GM19023 (cell line): ENCODE results near the gene BRI3.

Experiments used
- ATAC-seq: cut with Tn5 transposase; IDR thresholded peaks from one replicate; pipeline ENCODE4 v1.9.1; 2021; ENCODE audit warnings: mild to moderate bottlenecking, moderate library complexity; ENCODE audit not compliant: unreplicated experiment

Gene BRI3

GRCh38 chr7:98280791-98281756 is at the start of gene BRI3:
Gene BRI3 (plus strand): TSS chr7:98281686. CDS start chr7:98281796, 110 bp downstream.
- ATAC-seq, result peak; percentile 81

GRCh38 chr7:98232263-98232585 is 49.3 kb upstream of the BRI3 start:
- ATAC-seq, result no peak

DNA sequence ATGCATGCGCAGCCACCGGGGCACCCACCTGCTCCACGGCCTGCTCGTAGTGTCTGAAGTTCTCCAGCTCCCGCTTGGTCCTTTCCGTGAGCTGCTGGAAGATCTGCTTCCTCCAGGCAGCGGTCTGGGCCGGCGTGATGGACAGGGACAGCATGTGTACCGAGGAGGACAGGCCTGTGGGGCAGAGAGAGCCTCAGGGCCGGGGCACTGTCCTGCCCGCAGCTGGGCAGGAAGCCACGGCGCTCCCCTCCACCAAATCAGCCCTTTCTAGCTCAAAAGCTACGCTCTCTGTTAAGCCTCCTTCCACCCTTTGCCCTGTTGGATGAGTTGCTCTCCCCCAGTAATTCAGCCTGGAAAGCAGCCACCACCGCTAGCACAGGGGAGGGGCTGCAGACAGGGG is 48.7 kb upstream of the BRI3 start:
- no peak for ATAC-seq

DNA sequence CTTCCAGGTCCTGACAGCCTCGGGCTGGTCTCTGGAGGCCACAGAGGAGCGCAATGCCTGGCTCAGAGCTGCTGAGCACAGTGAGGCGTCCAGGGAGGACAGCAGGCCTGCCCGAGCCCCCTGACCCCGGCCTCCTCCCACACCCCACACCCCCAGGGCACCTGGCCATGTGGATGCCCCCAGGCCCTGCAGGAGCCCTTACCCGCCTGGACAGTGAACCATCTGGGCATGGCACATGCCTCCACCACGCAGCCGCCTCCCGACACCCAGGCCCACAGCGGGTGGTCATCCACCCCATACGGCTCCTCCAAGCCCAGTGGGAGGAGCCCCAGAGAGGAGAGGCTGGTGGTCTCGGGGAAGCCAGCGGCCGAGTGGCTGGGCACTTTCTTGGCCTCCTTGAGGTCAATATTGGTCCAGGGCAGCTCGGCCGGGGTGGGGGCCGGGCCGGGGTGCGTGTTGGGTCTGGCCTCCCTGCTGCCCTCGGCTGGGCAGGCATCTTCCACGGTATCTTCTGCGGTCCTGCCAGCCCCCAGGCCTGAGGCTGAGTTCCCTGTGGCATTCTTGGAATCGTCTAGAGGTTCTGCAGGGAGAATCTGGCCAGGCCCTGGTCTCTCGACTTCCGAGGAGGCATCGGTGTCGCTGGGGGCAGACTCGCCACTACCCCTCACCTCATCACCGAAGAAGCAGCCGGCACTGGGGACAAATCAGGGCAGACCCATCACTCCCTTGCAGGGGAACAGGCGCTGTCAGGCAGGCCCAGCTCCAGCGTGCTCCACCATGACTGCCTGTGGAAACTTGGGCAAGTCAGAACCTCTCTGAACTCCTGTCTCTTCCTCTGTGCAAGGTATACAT is 48.0 kb upstream of the BRI3 start:
- no peak for ATAC-seq

GRCh38 chr7:98234429-98235147 is 46.9 kb upstream of the BRI3 start:
- no peak for ATAC-seq

DNA sequence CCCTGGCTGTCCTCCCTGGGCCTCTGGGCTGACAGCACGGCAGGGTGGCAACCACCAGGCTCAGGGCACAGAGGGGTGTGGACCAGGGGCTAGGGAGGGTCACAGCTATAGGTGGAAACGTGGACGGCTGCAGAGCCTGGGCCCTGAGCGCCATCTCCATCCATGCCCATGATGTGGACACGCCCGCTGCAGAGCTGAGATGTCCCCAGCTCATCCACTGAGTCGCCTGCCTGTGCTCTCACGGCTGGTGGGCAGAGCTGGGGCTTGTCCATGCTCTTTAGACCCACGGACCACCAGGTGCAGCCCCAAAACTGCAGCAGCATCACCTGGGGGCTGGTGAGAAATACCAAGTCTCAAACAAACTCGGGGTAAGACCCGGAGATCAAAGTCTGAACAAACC is 45.6 kb upstream of the BRI3 start:
- ATAC-seq, result no peak

GRCh38 chr7:98236355-98237185 is 44.9 kb upstream of the BRI3 start:
- ATAC-seq, result no peak

DNA sequence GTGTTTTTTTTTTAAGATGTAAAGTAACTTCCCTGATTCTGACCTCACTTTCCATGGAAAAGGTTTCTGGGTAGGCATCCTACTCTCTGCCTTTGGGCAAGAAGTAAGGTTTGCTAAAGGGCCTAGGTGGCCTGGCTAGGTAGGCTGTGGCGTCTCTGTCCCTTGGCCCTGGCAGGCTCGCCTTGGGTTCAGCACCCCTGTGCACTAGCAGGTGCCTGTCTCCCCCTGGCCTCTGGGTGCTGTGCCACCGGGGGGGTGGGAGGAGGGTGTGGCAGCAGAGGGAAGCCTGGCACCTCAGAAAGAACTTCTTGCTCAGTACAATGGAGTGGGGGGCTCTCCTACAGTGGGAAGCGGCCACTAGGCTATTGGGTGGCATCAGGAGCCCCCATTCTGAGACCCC is 43.4 kb upstream of the BRI3 start:
- ATAC-seq, result no peak

DNA sequence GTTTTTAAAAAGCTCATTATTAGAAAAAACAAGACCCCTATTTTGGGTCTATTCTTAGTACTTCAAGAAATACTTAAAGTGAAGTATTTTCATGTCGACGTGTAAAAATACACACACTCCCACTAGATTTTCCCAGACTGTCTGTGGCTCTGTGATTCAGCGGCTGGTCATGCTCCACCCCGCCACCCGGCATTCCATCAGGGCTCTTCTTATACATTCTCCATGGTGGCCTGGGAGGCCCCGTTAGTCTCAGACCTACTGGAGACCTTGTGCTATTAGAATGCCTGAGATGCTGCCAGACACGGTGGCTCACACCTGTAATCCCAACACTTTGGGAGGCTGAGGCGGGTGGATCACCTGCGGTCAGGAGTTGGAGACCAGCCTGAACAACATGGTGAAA is 42.5 kb upstream of the BRI3 start:
- no peak for ATAC-seq

GRCh38 chr7:98240961-98241673 is 40.4 kb upstream of the BRI3 start:
- no peak for ATAC-seq

- ATAC-seq, result no peak
These were observed 39.7 kb upstream of the BRI3 start for GRCh38 chr7:98241674-98242241.

- no peak for ATAC-seq
These were observed 39.1 kb upstream of the BRI3 start for GRCh38 chr7:98242342-98242741.

DNA sequence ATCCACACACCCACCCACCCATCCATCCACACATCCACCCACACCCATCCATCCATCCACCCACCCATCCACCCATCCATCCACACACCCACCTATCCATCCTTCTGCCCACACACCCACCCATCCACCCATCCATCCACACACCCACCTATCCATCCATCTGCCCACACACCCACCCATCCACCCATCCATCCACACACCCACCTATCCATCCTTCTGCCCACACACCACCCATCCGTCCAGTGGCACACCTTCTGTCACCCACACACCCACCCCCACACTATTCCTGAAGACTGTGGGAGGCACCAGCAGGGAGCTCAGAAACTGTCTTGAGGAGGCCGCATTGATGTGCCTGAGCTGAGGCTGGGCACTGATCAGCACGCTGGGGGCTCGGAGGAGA is 38.6 kb upstream of the BRI3 start:
- ATAC-seq, result no peak

DNA sequence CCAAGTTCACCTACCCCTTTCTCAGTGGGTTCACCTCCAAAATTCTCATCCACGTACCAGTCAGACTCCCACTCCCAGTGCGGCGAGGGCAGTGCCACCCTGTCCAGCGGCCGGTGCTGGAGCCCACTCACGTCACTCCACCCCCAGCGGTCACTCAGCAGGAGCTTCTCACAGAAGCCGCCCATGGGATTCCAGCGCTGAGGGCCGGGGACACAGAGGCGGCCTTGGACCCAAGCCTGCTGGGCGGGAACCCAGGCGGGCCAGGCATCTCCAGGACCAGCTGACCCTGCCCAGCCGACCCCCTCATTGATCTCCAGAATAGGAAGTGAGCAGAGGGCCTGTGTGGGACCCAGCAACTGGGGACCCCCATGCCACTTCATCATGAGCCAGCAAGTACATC is 36.6 kb upstream of the BRI3 start:
- no peak for ATAC-seq

DNA sequence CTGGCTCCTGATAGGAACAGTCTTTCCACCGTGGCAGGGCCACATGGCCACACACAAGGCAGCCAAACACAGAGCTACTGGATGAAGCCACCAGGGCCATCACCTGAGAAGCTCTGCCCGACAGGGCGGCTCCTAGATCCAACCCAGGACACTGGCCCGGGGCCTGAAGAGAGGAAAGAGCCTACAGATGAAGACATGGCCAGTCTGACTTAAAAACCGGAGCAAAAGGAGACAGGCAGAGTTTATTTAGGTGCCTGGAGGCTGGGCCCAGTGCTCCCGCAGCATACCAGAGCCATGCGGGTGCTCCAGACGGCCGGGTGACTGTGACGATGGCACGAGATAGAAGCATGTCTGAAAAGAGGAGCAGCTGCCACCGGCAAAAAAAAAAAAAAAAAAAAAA is 33.3 kb upstream of the BRI3 start:
- no peak for ATAC-seq

- ATAC-seq, result no peak
These were observed 32.4 kb upstream of the BRI3 start for GRCh38 chr7:98249106-98249505.

GRCh38 chr7:98250789-98251188 is 30.7 kb upstream of the BRI3 start:
- no peak for ATAC-seq

- peak; percentile 12 for ATAC-seq
These were observed 30.3 kb upstream of the BRI3 start for GRCh38 chr7:98251231-98251600.

DNA sequence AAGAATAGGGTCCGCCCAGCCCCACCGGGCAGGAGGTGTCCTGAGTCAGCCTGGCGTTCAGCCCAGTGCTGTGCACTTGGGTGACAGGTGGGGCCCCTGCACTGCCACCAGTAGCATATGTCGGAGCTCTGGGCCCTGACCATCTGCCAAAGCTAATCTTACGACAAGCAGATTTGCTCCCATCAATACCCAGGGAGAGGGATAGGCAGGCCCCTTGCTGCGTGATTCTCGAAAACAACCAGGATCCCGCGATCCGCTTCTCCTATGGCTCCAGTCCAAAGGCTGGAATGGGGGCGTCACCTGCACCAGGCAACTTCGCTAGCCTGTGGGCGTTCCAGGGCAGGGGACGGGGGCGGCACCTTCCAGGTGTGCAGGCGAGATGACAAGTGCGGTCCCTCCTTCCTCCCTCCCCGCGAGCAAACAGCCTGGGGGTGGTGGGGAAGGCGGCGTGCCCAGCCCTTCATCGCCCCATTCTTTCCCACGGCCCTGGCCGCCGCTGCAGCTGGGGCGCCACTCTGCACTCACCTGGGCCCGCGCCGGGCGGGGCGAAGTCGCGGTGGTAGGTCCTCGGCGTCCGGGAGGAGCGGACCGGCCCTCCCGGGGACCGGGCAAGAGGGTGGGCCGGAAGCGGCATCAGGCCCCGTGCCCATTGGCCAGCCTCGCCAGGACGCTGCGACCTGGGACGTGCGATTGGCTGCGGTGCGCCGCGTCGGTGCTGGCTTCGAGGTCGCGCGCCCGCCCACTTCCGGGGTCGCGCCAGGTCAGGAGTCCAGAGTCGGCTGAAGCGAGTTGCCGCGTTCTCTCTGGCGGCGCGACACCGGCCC is 29.7 kb upstream of the BRI3 start, which contains the start of gene TECPR1:
Gene TECPR1, minus strand, starts transcription at position 632 of the 824 bp plus-strand sequence. CDS start 6,086 bp downstream, outside the sequence.
- ATAC-seq, result peak; percentile 98
